Measurements from ENCODE around the gene KHDC3L. TPM values are rescaled to one million over a fixed set of nuclear protein-coding genes. Genes with fewer than 3 reads are reported as not detected.

Gene KHDC3L
- total RNA-seq, 4 donors from 2014 or later, result not detected

DNA sequence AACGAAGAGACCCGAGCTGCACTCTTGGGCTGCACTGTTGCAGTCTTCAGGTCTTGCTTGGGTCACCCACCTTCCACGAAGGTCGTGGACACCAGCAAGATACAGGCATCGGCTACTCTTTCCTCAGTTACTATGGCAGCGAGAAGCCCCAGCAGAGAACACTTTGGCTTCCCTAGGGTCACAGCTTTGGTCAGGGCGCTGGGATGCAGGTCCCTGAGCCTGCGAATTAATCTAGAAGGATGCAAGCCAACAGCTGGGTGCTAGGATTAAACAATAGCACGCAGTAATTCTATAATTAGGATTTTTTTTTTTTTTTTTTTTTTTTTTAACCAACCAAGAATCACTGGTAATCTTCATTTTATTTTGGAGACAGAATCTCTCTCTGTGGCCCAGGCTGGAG is 2.1 kb downstream of the KHDC3L start:
- no peak for DNase-seq (ENCODE audit: low spot score in 2 of 2)
- H3K4me3 ChIP-seq (ENCODE audit: low read depth, poor library complexity, severe bottlenecking), result no peak overlapping the region
- intact Hi-C loops (cut with DNase I; ENCODE audit: low total_unique reads), result no loop called here
- TF ChIP-seq CTCF (IDR thresholded peaks at IDR 0.05) (no peak), POLR2A (IDR thresholded peaks at IDR 0.05) (no peak)
- 91 to 97% methylated on average over 9 of the region's 9 CpGs for WGBS, 2 donors

DNA sequence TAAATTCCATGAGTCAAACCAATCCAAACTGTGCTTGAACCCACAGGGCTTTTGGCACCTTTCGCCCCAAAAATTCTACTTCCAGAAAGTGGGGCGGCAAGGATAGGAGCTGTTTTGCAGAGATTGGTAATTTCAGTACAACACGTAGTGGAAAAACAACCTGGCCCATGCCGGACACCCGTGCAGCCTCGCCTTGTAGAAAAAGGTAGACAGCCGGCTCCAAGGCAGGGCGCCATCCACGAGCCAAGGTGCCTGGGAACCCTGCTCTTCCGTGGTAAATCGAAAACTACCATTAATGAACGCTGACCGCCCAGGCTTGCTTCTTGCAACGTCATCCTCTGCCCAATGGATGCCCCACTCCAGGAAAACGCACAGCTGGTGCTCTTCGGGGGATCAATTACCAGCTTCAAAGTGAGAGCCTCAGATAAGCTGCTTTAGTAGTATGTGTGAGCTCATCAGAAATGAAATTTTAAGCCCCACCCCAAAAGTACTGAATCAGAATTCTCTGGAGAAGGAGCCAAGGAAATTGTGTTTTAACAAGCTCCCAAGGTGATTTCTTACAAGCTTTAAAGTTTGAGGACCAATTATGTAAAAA is 5.4 kb downstream of the KHDC3L start:
- H3K4me3 ChIP-seq (ENCODE audit: low read depth, poor library complexity, severe bottlenecking), result no peak overlapping the region
- intact Hi-C loops (cut with DNase I; ENCODE audit: low total_unique reads), result no loop called here
- no peak for DNase-seq (ENCODE audit: low spot score in 2 of 2)
- TF ChIP-seq CTCF (IDR thresholded peaks at IDR 0.05) (no peak), POLR2A (IDR thresholded peaks at IDR 0.05) (no peak)
- WGBS, 2 donors, result 65 to 75% methylated on average over 16 of the region's 16 CpGs

DNA sequence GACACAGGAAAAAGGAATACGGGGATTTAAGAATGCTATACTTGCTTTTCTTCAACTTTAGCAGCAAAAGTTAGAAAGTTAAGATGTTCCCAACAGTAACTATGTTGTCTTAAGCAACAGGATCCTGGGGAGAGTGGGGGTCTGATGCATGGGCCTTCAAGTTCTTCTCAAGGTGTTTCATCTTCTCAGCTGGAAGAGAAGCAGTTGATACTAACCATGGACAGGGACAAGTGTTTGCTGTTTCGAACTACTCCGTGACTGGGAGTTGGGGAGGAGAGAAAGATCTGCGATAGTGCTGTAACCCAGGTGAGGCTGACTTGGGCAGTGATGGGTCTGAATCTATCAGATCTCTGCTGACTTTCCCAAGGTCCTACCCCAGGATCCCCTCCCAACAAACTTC is 6.2 kb downstream of the KHDC3L start:
- TF ChIP-seq CTCF (IDR thresholded peaks at IDR 0.05), result no peak
- intact Hi-C loops (cut with DNase I; ENCODE audit: low total_unique reads), result no loop called here
- DNase-seq (ENCODE audit: low spot score in 2 of 2), result no peak
- no peak overlapping the region for H3K4me3 ChIP-seq (ENCODE audit: low read depth, poor library complexity, severe bottlenecking)
- WGBS, 2 donors, result 90 to 96% methylated on average over 4 of the region's 4 CpGs

GRCh38 chr6:73369157-73369556 is 6.7 kb downstream of the KHDC3L start:
- H3K4me3 ChIP-seq (ENCODE audit: low read depth, poor library complexity, severe bottlenecking), result no peak overlapping the region
- intact Hi-C loops (cut with DNase I; ENCODE audit: low total_unique reads), result no loop called here
- DNase-seq (ENCODE audit: low spot score in 2 of 2), result no peak
- TF ChIP-seq CTCF (IDR thresholded peaks at IDR 0.05), result no peak
- TF ChIP-seq POLR2A (IDR thresholded peaks at IDR 0.05), result no peak
- WGBS, 2 donors, result 91% methylated on average over 14 of the region's 14 CpGs

DNA sequence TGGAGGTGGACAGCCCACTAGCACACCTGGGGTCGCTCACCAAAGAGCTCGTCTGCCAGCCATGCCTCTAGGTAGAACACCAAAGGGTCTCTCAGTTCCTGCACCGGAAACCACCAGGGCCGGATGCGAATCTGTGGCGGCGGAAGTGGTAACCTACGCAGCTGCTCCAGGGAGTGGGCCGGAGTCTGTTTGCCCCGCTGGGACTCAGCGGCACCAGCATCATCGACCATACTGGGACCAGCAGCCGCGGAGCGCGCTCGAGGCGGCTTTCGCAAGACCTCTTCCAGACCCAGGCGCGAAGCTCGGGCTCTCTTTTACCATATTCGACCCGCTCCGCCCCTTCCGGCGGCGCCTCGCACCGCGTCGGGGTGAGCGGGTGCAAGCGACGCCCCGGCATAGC is 7.1 kb downstream of the KHDC3L start, which contains the start of gene OOEP:
Gene OOEP (minus strand): TSS at position 335 of the 400 bp plus-strand sequence. CDS start 105 bp downstream, at position 230.
- WGBS, 2 donors, result 96 to 98% methylated on average over 36 of the region's 36 CpGs
- intact Hi-C loops (cut with DNase I; ENCODE audit: low total_unique reads), result no loop called here
- no peak within 1 kb of the TSS for H3K4me3 ChIP-seq (ENCODE audit: low read depth, poor library complexity, severe bottlenecking)
- TF ChIP-seq CTCF (IDR thresholded peaks at IDR 0.05), result no peak
- no peak for TF ChIP-seq POLR2A (IDR thresholded peaks at IDR 0.05)
- DNase-seq (ENCODE audit: low spot score in 2 of 2), result no peak

GRCh38 chr6:73371984-73372383 is 9.5 kb downstream of the KHDC3L start:
- 95 to 96% methylated on average over 4 of the region's 4 CpGs for WGBS, 2 donors
- TF ChIP-seq CTCF (IDR thresholded peaks at IDR 0.05), result no peak
- TF ChIP-seq POLR2A (IDR thresholded peaks at IDR 0.05), result no peak
- no peak overlapping the region for H3K4me3 ChIP-seq (ENCODE audit: low read depth, poor library complexity, severe bottlenecking)
- intact Hi-C loops (cut with DNase I; ENCODE audit: low total_unique reads), result no loop called here
- no peak for DNase-seq (ENCODE audit: low spot score in 2 of 2)

Measured in lower leg skin (tissue), 4 donors.